Endothelial cell (in vitro differentiated cells): Measurements from ENCODE around the gene PTDSS2. TPM values are rescaled to one million over a fixed set of nuclear protein-coding genes. Genes with fewer than 3 reads are reported as not detected.
A peak's percentile ranks its signal among the peaks of the same experiment; 100 is the strongest.
"Not testable (repeated sequence)": the region's sequence is repeated elsewhere in the genome, so short reads cannot be mapped to it uniquely, and the experiment has no call there.

Experiments used
- DNase-seq: peaks from one replicate; pipeline ENCODE4 v3.0.0; 2021; ENCODE audit warnings: low spot score
- H3K27ac Mint-ChIP-seq: one replicate; pipeline ENCODE4 v1.8.0; 2021; ENCODE audit warnings: mixed read lengths, inconsistent platforms; ENCODE audit not compliant: unreplicated experiment
- H3K27me3 Mint-ChIP-seq: one replicate; pipeline ENCODE4 v1.8.0; 2021; ENCODE audit warnings: mild to moderate bottlenecking, moderate library complexity, mixed read lengths, inconsistent platforms; ENCODE audit not compliant: unreplicated experiment
- H3K36me3 Mint-ChIP-seq: one replicate; pipeline ENCODE4 v1.8.0; 2021; ENCODE audit warnings: mild to moderate bottlenecking, low read depth, mixed read lengths, inconsistent platforms; ENCODE audit not compliant: unreplicated experiment
- H3K4me1 Mint-ChIP-seq: one replicate; pipeline ENCODE4 v1.8.0; 2021; ENCODE audit warnings: mild to moderate bottlenecking, mixed read lengths, inconsistent platforms; ENCODE audit not compliant: unreplicated experiment
- H3K4me3 Mint-ChIP-seq: one replicate; pipeline ENCODE4 v1.8.0; 2021; ENCODE audit warnings: mild to moderate bottlenecking, mixed read lengths, inconsistent platforms; ENCODE audit not compliant: unreplicated experiment
- H3K9me3 Mint-ChIP-seq: one replicate; pipeline ENCODE4 v1.8.0; 2021; ENCODE audit warnings: mixed read lengths, inconsistent platforms; ENCODE audit not compliant: unreplicated experiment
- CTCF ChIP-seq: fragments of 200-600 bp; sonication (generic); IDR thresholded peaks from one replicate; pipeline ENCODE4 v1.5.0; 2021; ENCODE audit warnings: antibody characterized with exemption; ENCODE audit not compliant: unreplicated experiment
- long read RNA-seq: library from polyadenylated mRNA; unstranded; transcript quantifications from one replicate; pipeline ENCODE4 v2.0.0, GENCODE V29; 2020; ENCODE audit not compliant: unreplicated experiment
- total RNA-seq: library from RNA; stranded (reverse); fragmentation: NEBNext Ultra II Directional; extraction: Animal tissue kit (Norgen Biotek cat#: 25700); gene quantifications from one replicate; pipeline ENCODE4 v1.2.1, GENCODE V29; 2021; ENCODE audit not compliant: unreplicated experiment

Gene PTDSS2
- 46.4 TPM for total RNA-seq
- long read RNA-seq, transcript PTDSS2-201 (12 exons, 2,445 nt) = major isoform, 19 of 29 reads
- long read RNA-seq, partial matches to known transcripts = 1 of 29 reads
- long read RNA-seq, other reads (novel, unspliced or antisense) = 9 of 29 reads

- peaks cover 11% of the 10 kb centered on the region for H3K36me3 Mint-ChIP-seq
- peaks cover 4% of the 10 kb centered on the region for H3K27me3 Mint-ChIP-seq
- peak within 1 kb of the TSS; percentile 85 for H3K27ac Mint-ChIP-seq
- no peak for TF ChIP-seq CTCF
- peak; percentile 93 for DNase-seq
- peak within 1 kb of the TSS; percentile 99 for H3K4me3 Mint-ChIP-seq
- peaks cover 14% of the 10 kb centered on the region for H3K4me1 Mint-ChIP-seq
- no peaks in the 10 kb centered on the region for H3K9me3 Mint-ChIP-seq
These were observed at the start of gene PTDSS2 for GRCh38 chr11:449889-450808. Gene PTDSS2 (plus strand): TSS chr11:450279. CDS start chr11:450456, 177 bp downstream.

- H3K4me1 Mint-ChIP-seq, H3K4me3 Mint-ChIP-seq, H3K27me3 Mint-ChIP-seq, H3K27ac Mint-ChIP-seq, DNase-seq, H3K9me3 Mint-ChIP-seq, H3K36me3 Mint-ChIP-seq: not testable (repeated sequence)
These were observed 48.9 kb upstream of the PTDSS2 start for GRCh38 chr11:401196-401595.

- H3K4me1 Mint-ChIP-seq = no peaks in the 10 kb centered on the region
- H3K9me3 Mint-ChIP-seq = no peaks in the 10 kb centered on the region
- TF ChIP-seq CTCF = no peak
- no peak for DNase-seq
- H3K4me3 Mint-ChIP-seq = no peak overlapping the region
- no peak overlapping the region for H3K27ac Mint-ChIP-seq
- peaks cover 6% of the 10 kb centered on the region for H3K27me3 Mint-ChIP-seq
- no peaks in the 10 kb centered on the region for H3K36me3 Mint-ChIP-seq
These were observed 46.9 kb upstream of the PTDSS2 start for GRCh38 chr11:403021-403760.

- H3K36me3 Mint-ChIP-seq = no peaks in the 10 kb centered on the region
- no peaks in the 10 kb centered on the region for H3K9me3 Mint-ChIP-seq
- H3K27ac Mint-ChIP-seq = no peak overlapping the region
- H3K27me3 Mint-ChIP-seq = peaks cover 4% of the 10 kb centered on the region
- no peak overlapping the region for H3K4me3 Mint-ChIP-seq
- no peak for DNase-seq
- TF ChIP-seq CTCF = no peak
- H3K4me1 Mint-ChIP-seq = no peaks in the 10 kb centered on the region
These were observed 46.2 kb upstream of the PTDSS2 start for GRCh38 chr11:403761-404431.

- no peaks in the 10 kb centered on the region for H3K9me3 Mint-ChIP-seq
These were observed 45.4 kb upstream of the PTDSS2 start for GRCh38 chr11:404551-405264.

More at GRCh38 chr11:404551-405264, 45.4 kb upstream of the PTDSS2 start:
- TF ChIP-seq CTCF = no peak
- Mint-ChIP-seq H3K27me3 (peaks cover 4% of the 10 kb centered on the region), H3K36me3 (no peaks in the 10 kb centered on the region), H3K4me3 (no peak overlapping the region), H3K27ac (no peak overlapping the region), H3K4me1 (no peaks in the 10 kb centered on the region)
- no peak for DNase-seq
